Motor neuron (in vitro differentiated cells): ENCODE results near the gene TMC2. TPM values are rescaled to one million over a fixed set of nuclear protein-coding genes. Genes with fewer than 3 reads are reported as not detected.
A peak's percentile ranks its signal among the peaks of the same experiment; 100 is the strongest.

ENCODE experiments used
- ATAC-seq, 8 experiments: fragments of 200-7000 bp; cut with Tn5 transposase; replicated peaks in 6 of 8; 2 replicates each; pipeline ENCODE4 v1.8.0; 2021; ENCODE audit warnings: mild to moderate bottlenecking in 8 of 8, moderate library complexity in 8 of 8
- H3K27ac ChIP-seq, 2 donors: fragments of 250-450 bp; sonication (Bioruptor Pico); 2 replicates each; pipeline ENCODE4 v1.9.0; 2021; ENCODE audit warnings: antibody characterized with exemption in 2 of 2, mild to moderate bottlenecking in 2 of 2, moderate library complexity in 1 of 2
- H3K4me1 ChIP-seq, 2 donors: fragments of 250-450 bp; sonication (Bioruptor Pico); replicated peaks in 1 of 2; 2 replicates each; pipeline ENCODE4 v1.6.1; 2021; ENCODE audit warnings: antibody characterized with exemption in 2 of 2, mild to moderate bottlenecking in 2 of 2, moderate library complexity in 1 of 2
- H3K4me3 ChIP-seq, 5 donors: fragments of 250-450 bp; sonication (Bioruptor Pico); 2 replicates each; pipeline ENCODE4 v1.9.0; 2021; ENCODE audit warnings: antibody characterized with exemption in 5 of 5, mild to moderate bottlenecking in 5 of 5, moderate library complexity in 4 of 5
- WGBS, 10 experiments: fragments of 450-650 bp; shearing (Covaris generic); methylation state at CpG; one replicate each; pipeline ENCODE4 v1.0.0; 2022; 5-methylcytosine and 5-hydroxymethylcytosine counted together
- in situ Hi-C, 9 experiments: fragments of 400-800 bp; cut with MboI; loops; one replicate each; pipeline ENCODE4 v1.15.0; 2021; ENCODE audit warnings: low sequenced_read_pairs in 9 of 9, low pct_unique_long_range_greater_than_20kb in 2 of 9; ENCODE audit not compliant: unreplicated experiment in 9 of 9
- total RNA-seq, 8 experiments: library from RNA; unstranded; fragments of 300-600 nt; gene quantifications; 2 replicates each; pipeline versions ENCODE4 v1.2.3 to v1.2.4, GENCODE V29; 2022

The TMC2 gene
- total RNA-seq, 8 experiments from 2014 or later = 0.05 to 0.62 (median 0.17) TPM

DNA sequence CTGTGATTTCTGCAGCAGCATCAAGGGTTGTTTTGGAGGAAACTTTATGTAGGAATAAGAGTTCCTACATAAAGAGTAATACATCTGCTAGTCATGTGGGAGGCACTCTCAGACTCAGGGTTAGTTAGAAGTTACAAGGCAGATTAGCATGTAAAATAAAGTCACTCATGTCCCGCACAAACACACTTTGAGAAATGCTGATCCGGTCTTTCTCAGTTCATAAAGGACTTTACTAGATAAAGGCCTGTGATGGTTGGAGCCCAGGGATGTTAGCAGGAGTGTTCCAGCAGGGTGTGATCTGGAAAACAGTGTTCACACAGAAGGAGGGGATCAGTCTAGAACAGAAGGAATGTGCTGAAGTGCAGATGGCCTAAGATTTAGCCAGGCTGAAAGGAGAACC is 83.0 kb downstream of the TMC2 start:
- Histone ChIP-seq H3K27ac (no peak overlapping the region), H3K4me3 (no peak overlapping the region), H3K4me1 (no peaks in the 10 kb centered on the region)
- in situ Hi-C loops = no loop called here
- no peak for ATAC-seq
- WGBS, 10 experiments = 0 to 50% (median 35%) methylated on average over 1 to 2 of the region's 2 CpGs; no CpG with 5 or more reads in 4 of the 10 experiments

GRCh38 chr20:2619961-2620595 is 83.7 kb downstream of the TMC2 start:
- in situ Hi-C loops = no loop called here
- Histone ChIP-seq H3K27ac (no peak overlapping the region), H3K4me1 (no peaks in the 10 kb centered on the region), H3K4me3 (no peak overlapping the region)
- peak in 2 of 8 experiments; percentile 38 to 56 for ATAC-seq
- WGBS, 10 experiments = 20 to 92% (median 82%) methylated on average over 1 to 3 of the region's 3 CpGs; no CpG with 5 or more reads in 1 of the 10 experiments

DNA sequence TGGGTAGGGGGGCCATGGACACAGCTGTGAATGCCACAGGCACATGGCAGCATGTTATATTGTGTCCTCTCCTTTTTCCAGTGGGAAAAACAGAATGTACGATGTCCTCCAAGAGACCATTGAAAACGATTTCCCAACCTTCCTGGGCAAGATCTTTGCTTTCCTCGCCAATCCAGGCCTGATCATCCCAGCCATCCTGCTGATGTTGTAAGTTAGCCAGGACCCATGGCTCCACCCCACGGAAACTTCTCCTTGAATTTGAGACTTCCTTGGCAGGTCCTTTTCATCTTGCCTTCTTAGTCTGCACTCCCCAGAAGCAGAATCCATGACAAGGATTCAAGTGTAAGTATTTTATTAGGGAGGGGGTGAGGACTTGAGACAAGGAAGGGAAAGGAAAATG is 87.8 kb downstream of the TMC2 start:
- Histone ChIP-seq H3K4me3 (no peak overlapping the region), H3K4me1 (no peaks in the 10 kb centered on the region), H3K27ac (no peak overlapping the region)
- in situ Hi-C loops = no loop called here
- WGBS, 10 experiments = 0 to 100% (median 67%) methylated on average over 1 to 4 of the region's 4 CpGs; no CpG with 5 or more reads in 3 of the 10 experiments
- no peak for ATAC-seq

DNA sequence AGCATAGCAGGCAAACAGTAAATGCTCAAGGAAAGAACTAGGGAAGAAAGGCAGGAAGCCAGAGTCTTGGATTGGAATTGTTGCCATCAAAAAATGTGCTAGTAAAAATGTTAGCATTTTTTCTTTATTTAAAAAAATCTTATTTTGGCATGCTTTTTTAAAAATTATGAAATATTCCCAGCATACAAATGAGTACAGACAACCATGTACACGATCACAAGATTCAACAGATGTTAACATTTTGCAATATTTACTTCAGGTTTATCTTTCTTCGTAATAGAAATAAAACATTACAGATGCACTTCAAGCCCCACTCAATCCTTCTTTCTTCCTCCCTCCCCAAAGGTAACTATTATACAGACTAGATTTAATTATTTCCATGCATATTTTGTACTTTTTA is 88.7 kb downstream of the TMC2 start:
- Histone ChIP-seq H3K4me1 (no peaks in the 10 kb centered on the region), H3K4me3 (no peak overlapping the region), H3K27ac (no peak overlapping the region)
- in situ Hi-C loops = loop anchor here in 3 of 9 experiments (25.0 kb wide), 2 partner anchors 88 to 113 kb away; partner anchors contain the start of genes ZNF343 (in 2 of the 3) and TMC2 (in 1 of the 3)
- ATAC-seq = no peak
- WGBS, 10 experiments = 0 to 94% (median 40%) methylated on average over 1 to 2 of the region's 2 CpGs; no CpG with 5 or more reads in 1 of the 10 experiments

DNA sequence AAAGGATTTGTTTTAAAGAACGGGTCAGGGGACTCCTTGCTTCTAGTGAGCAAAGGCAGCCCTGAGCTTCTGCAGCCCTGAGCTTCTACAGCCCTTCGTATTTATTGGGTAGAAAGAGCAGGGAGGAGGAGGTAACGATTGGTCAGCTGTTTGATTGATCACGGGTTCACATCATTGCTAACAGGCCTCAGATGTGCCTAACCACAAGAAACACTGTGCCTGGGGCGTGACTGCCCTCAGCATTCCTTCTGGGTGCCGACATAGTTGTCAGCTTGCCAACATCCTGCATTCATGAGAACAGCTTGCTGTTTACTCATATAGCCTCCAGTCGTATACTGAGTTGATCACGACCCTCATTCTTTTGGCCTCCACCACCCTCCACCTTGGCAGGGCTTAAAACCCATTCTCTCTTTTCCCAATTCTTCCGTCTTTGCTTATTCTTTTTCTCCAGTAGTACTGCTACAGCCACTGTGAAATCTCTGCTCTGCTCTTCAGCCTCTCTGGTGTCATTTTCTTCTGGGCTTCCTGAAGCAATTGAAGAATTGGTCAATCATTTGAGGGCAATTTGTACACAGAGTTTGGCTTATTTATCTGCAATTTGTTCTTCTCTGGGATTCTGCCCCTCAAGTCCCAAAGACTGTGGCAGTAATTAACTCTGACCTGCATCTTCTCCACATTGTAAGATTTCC is 90.6 kb downstream of the TMC2 start:
- ATAC-seq = peak in 3 of 8 experiments; percentile 54 to 96 (median 72)
- WGBS, 10 experiments = 0 to 92% (median 60%) methylated on average over 1 to 8 of the region's 9 CpGs
- no peak overlapping the region for H3K27ac ChIP-seq
- in situ Hi-C loops = loop anchor here in 3 of 9 experiments (25.0 kb wide), 2 partner anchors 90 to 115 kb away; partner anchors contain the start of genes ZNF343 (in 2 of the 3) and TMC2 (in 1 of the 3)
- no peaks in the 10 kb centered on the region for H3K4me1 ChIP-seq
- no peak overlapping the region for H3K4me3 ChIP-seq

GRCh38 chr20:2631228-2631627 is 94.9 kb downstream of the TMC2 start:
- in situ Hi-C loops = loop anchor here in 3 of 9 experiments (25.0 kb wide), 2 partner anchors 94 to 119 kb away; partner anchors contain the start of genes ZNF343 (in 2 of the 3) and TMC2 (in 1 of the 3)
- H3K4me3 ChIP-seq = no peak overlapping the region
- 0 to 10% (median 0%) methylated on average over 1 of the region's 1 CpG; no CpG with 5 or more reads in 2 of the 10 experiments for WGBS, 10 experiments
- no peak overlapping the region for H3K27ac ChIP-seq
- no peaks in the 10 kb centered on the region for H3K4me1 ChIP-seq
- peak in 2 of 8 experiments; percentile 30 to 44 for ATAC-seq

GRCh38 chr20:2633381-2633780 is 97.0 kb downstream of the TMC2 start:
- in situ Hi-C loops = loop anchor here in 3 of 9 experiments (25.0 kb wide), 2 partner anchors 96 to 121 kb away; partner anchors contain the start of genes ZNF343 (in 2 of the 3) and TMC2 (in 1 of the 3)
- Histone ChIP-seq H3K4me1 (no peaks in the 10 kb centered on the region), H3K27ac (no peak overlapping the region), H3K4me3 (no peak overlapping the region)
- WGBS, 10 experiments = 0% methylated on average over 1 of the region's 1 CpG; no CpG with 5 or more reads in 5 of the 10 experiments
- ATAC-seq = no peak

GRCh38 chr20:2637246-2637645 is 100.9 kb downstream of the TMC2 start:
- ATAC-seq = no peak
- no peak overlapping the region for H3K4me3 ChIP-seq
- H3K27ac ChIP-seq = no peak overlapping the region
- in situ Hi-C loops = loop anchor here in 3 of 9 experiments (25.0 kb wide), 2 partner anchors 100 to 125 kb away; partner anchors contain the start of genes ZNF343 (in 2 of the 3) and TMC2 (in 1 of the 3)
- no peaks in the 10 kb centered on the region for H3K4me1 ChIP-seq
- 37 to 100% (median 75%) methylated on average over 1 to 4 of the region's 6 CpGs; no CpG with 5 or more reads in 5 of the 10 experiments for WGBS, 10 experiments

DNA sequence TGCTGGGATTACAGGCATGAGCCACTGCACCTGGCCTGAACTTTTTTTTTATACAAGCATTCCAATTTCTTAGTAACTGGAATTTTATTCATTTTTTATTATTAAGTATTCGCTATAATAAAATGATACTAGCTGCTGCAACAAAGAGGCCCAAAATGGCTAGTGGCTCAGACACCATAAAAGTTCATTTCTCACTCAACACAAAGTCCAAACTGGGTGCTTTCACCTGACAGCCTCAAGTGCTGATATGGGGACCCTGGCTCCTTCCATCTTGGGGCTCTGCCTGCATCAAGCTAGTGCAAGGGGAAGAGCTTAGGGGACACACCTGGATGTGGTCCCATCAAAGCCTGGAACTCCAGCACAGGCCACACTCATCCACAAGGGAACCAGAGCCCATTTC is 103.9 kb downstream of the TMC2 start:
- Histone ChIP-seq H3K4me3 (no peak overlapping the region), H3K4me1 (no peaks in the 10 kb centered on the region), H3K27ac (no peak overlapping the region)
- 0% methylated on average over 1 of the region's 1 CpG; no CpG with 5 or more reads in 8 of the 10 experiments for WGBS, 10 experiments
- in situ Hi-C loops = loop anchor here in 3 of 9 experiments (25.0 kb wide), 2 partner anchors 103 to 128 kb away; partner anchors contain the start of genes ZNF343 (in 2 of the 3) and TMC2 (in 1 of the 3)
- ATAC-seq = no peak

DNA sequence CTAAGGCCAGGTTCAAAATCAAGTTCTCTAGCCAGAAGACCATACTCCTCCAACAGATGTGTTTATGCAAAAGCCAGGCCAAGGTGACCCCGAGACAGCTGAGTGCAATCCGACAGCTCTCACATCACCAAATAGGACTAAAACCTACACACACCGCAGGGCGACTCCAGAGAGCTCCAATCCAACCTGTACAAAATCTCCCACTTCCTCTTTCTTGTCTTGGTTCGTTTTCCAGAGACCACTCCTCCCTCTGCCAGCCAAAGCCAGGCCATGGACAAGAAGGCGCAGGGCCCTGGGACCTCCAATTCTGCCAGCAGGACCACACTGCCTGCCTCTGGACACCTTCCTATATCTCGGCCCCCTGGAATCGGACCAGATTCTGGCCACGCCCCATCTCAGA is 104.5 kb downstream of the TMC2 start:
- ATAC-seq = no peak
- in situ Hi-C loops = loop anchor here in 3 of 9 experiments (25.0 kb wide), 2 partner anchors 104 to 129 kb away; partner anchors contain the start of genes ZNF343 (in 2 of the 3) and TMC2 (in 1 of the 3)
- 20 to 100% (median 88%) methylated on average over 1 to 8 of the region's 9 CpGs; no CpG with 5 or more reads in 4 of the 10 experiments for WGBS, 10 experiments
- Histone ChIP-seq H3K4me1 (no peaks in the 10 kb centered on the region), H3K27ac (no peak overlapping the region), H3K4me3 (no peak overlapping the region)

DNA sequence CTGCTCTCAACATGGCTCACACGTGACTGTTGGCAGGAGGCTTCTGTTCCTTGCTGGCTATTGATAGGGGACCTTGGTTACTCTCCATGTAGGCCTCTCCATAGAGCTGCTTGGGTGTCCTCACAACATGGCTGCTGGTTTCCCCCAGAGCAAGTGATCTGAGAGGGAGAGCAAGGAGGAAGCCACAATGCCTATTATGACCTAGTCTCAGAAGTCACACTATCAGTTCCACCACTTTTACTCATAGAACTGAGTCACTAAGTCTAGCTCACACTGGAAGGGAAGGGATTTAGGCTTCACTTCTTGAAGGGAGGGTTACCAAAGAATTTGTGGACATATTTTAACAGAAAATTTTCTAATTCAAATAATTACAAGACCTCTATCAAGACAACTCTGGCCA is 107.3 kb downstream of the TMC2 start:
- ATAC-seq = no peak
- no peak overlapping the region for H3K27ac ChIP-seq
- in situ Hi-C loops = loop anchor here in 3 of 9 experiments (25.0 kb wide), 2 partner anchors 106 to 131 kb away; partner anchors contain the start of genes ZNF343 (in 2 of the 3) and TMC2 (in 1 of the 3)
- WGBS, 10 experiments = 57 to 100% methylated on average over 1 of the region's 1 CpG; no CpG with 5 or more reads in 8 of the 10 experiments
- no peak overlapping the region for H3K4me3 ChIP-seq
- no peaks in the 10 kb centered on the region for H3K4me1 ChIP-seq

DNA sequence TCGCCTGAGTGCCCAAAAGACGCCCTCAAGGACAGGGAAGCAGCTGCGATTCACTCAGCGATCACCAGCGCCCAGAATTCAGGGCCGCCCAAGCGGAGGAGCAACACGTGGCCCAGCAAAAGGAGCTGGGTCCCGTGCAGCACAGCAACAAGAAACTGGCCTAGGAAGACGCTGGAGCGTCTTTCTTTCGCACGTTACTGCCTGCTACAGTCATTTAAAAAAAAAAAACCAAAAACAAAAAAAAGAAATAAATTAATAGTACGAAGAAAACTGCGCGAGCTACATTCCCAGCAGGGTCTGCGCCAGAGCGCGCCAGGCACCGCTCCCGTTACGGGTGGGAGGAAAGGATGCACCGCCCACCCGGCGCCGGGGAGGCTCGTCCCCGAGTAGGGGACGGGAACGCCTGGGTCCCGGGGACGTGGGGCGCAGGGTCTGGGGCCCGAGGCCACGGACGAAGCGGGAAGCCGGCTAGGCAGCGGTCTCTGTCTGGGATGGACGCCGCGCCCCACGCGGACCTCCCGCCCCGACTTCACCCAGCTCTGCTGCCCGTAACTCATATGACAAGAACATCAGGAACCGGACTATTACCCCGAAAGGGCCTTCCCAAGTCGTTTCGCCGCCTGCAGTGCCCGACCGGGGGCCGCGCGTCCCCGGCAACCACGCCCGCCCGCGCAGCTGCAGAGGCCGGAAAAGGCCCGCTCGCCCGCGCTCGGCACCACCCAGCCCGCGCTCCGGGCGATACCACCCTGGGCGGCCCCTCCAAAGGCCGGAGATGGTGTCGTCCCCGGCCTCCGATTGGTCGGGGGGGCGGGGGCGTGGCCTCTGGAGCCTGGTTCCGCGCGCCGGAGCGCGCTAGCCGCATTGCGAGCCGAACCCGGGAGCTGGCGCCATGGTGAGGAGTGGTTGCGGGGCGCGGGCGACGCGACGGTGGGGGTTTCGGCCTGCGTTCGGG is 115.7 kb downstream of the TMC2 start, which contains the start of gene NOP56:
NOP56 (plus strand) TSS at position 861 of the 952 bp plus-strand sequence; CDS start at position 890, 29 bp downstream.
- H3K4me1 ChIP-seq = peaks cover 8 to 12% of the 10 kb centered on the region in 2 donors
- peak; percentile 82 to 94 (median 90) for ATAC-seq
- in situ Hi-C loops = no loop called here

More for the DNA sequence above, 115.7 kb downstream of the TMC2 start, which contains the start of gene NOP56:
- 0 to 4% (median 0%) methylated on average over 3 to 29 of the region's 101 CpGs; no CpG with 5 or more reads in 1 of the 10 experiments for WGBS, 10 experiments
- Histone ChIP-seq H3K27ac (peak within 1 kb of the TSS; percentile 67 to 87), H3K4me3 (peak within 1 kb of the TSS; percentile 57 to 93 (median 82))
